CD8-positive, alpha-beta memory T cell (primary cell): ENCODE data around the gene PPIA. TPM values are rescaled to one million over a fixed set of nuclear protein-coding genes. Genes with fewer than 3 reads are reported as not detected.
A peak's percentile ranks its signal among the peaks of the same experiment; 100 is the strongest.

Source experiments
- CTCF ChIA-PET: fragments of 350-600 bp; sonication (Branson Sonifier 250); formaldehyde crosslinking; loops from one replicate; lab custom pipeline; 2021; ENCODE audit warnings: antibody characterized with exemption; lab: Charles Lee
- POLR2A ChIA-PET: fragments of 350-600 bp; sonication (Branson Sonifier 250); formaldehyde crosslinking; loops from one replicate; lab custom pipeline; 2021; ENCODE audit warnings: antibody characterized with exemption; lab: Charles Lee
- DNase-seq, 5 donors: peaks; one replicate each; pipeline versions ENCODE4 v3.0.0 to v3.0.0-alpha.2; 2020 to 2022; ENCODE audit warnings: mixed read lengths in 1 of 5
- H3K27ac ChIP-seq: one replicate; pipeline ENCODE4 v1.7.0; 2013; ENCODE audit warnings: low read depth, mild to moderate bottlenecking, low read length, moderate library complexity
- H3K27me3 ChIP-seq: 2 replicates; pipeline ENCODE4 v1.7.0; 2013; ENCODE audit warnings: low read length, mild to moderate bottlenecking; ENCODE audit not compliant: insufficient read depth, poor library complexity, severe bottlenecking
- H3K36me3 ChIP-seq: 2 replicates; pipeline ENCODE4 v1.7.0; 2013; ENCODE audit warnings: mild to moderate bottlenecking, low read length, moderate library complexity; ENCODE audit not compliant: insufficient read depth
- H3K4me1 ChIP-seq: 2 replicates; pipeline ENCODE4 v1.7.0; 2013; ENCODE audit warnings: mild to moderate bottlenecking, low read length, moderate library complexity; ENCODE audit not compliant: insufficient read depth
- H3K4me3 ChIP-seq: 2 replicates; pipeline ENCODE4 v1.7.0; 2013; ENCODE audit warnings: mild to moderate bottlenecking, low read length
- H3K9me3 ChIP-seq: 2 replicates; pipeline ENCODE4 v1.7.0; 2013; ENCODE audit warnings: mild to moderate bottlenecking, low read length
- H3K27ac Mint-ChIP-seq, 8 donors: one replicate each; pipeline ENCODE4 v1.8.0; 2020 to 2021; ENCODE audit warnings: mixed read lengths in 8 of 8, mild to moderate bottlenecking in 6 of 8, inconsistent platforms in 3 of 8, moderate library complexity in 3 of 8
- H3K27me3 Mint-ChIP-seq, 2 donors: one replicate each; pipeline ENCODE4 v1.8.0; 2020 to 2021; ENCODE audit warnings: mixed read lengths in 2 of 2, mild to moderate bottlenecking in 1 of 2, moderate library complexity in 1 of 2
- H3K36me3 Mint-ChIP-seq, 3 donors: one replicate each; pipeline ENCODE4 v1.8.0; 2020 to 2021; ENCODE audit warnings: mixed read lengths in 3 of 3, inconsistent platforms in 1 of 3, mild to moderate bottlenecking in 1 of 3
- H3K4me1 Mint-ChIP-seq, 3 donors: one replicate each; pipeline ENCODE4 v1.8.0; 2020 to 2021; ENCODE audit warnings: mixed read lengths in 3 of 3, inconsistent platforms in 1 of 3, mild to moderate bottlenecking in 1 of 3
- H3K4me3 Mint-ChIP-seq, 7 donors: one replicate each; pipeline ENCODE4 v1.8.0; 2020 to 2021; ENCODE audit warnings: mixed read lengths in 7 of 7, mild to moderate bottlenecking in 6 of 7, moderate library complexity in 4 of 7, inconsistent platforms in 2 of 7
- H3K9me3 Mint-ChIP-seq, 5 donors: one replicate each; pipeline ENCODE4 v1.8.0; 2020 to 2022; ENCODE audit warnings: mixed read lengths in 5 of 5, mild to moderate bottlenecking in 3 of 5, moderate library complexity in 2 of 5, inconsistent platforms in 1 of 5
- polyA plus RNA-seq: library from polyadenylated mRNA; unstranded; fragments of 300-500 nt; fragmentation: Illumina TruSeq; gene quantifications from one replicate; pipeline ENCODE4 v1.2.3, GENCODE V29; 2021
- total RNA-seq, 2 experiments: library from RNA; stranded (reverse); gene quantifications; one replicate each; pipeline ENCODE4 v1.2.3, GENCODE V29; 2021

The PPIA gene
- total RNA-seq (1,000 to 10,000 TPM; 3,369 to 3,448 TPM), polyA plus RNA-seq (3,693 TPM)

DNA sequence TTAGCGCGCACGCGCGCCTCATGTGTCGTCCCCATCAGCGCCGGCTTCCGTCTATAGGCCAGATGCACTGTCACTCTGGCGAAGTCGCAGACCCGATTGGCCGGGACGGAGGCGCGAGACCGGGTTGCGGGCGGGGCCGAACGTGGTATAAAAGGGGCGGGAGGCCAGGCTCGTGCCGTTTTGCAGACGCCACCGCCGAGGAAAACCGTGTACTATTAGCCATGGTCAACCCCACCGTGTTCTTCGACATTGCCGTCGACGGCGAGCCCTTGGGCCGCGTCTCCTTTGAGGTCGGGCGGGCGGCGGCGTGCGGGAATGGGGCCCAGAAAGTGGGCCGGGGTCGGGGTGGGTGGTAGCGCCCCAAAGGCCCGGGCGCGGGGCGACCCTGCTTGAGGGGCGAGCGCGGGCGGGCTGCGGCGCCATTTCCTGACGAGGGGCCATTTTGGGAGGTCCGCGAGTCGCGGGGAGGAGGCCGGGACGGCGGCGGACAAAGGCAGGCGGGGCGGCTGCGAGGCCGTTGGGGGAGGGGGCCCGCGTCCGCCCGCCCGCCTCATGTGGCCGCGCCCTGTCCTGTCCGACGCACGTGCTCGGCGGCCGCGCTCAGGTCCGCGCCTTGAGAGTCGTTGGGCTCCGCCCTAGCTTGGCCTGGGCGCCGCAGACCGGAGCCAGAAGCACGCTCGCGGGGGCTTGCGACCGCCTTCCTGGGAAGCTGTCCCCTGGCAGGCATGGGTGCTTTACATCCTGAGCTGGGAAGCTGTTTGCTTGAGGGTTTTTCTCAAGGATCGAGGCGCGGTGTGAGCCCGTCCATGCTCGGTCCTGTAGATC lies at the start of gene PPIA:
Gene PPIA (plus strand): TSS at position 178 of the 825 bp plus-strand sequence. CDS start 44 bp downstream, at position 222.
- no peaks in the 10 kb centered on the region for H3K9me3 Mint-ChIP-seq
- Histone ChIP-seq H3K4me3 (peak within 1 kb of the TSS; percentile 72), H3K4me1 (peaks cover 19% of the 10 kb centered on the region), H3K9me3 (no peaks in the 10 kb centered on the region), H3K27ac (peak within 1 kb of the TSS; percentile 98), H3K36me3 (peaks cover 25% of the 10 kb centered on the region), H3K27me3 (no peaks in the 10 kb centered on the region)
- H3K36me3 Mint-ChIP-seq, result peaks cover 8 to 46% (median 17%) of the 10 kb centered on the region in 3 donors
- H3K27ac Mint-ChIP-seq, result peak within 1 kb of the TSS; percentile 94 to 99 (median 98)
- peak; percentile 98 to 99 (median 98) for DNase-seq
- peaks cover 32 to 48% (median 39%) of the 10 kb centered on the region in 3 donors for H3K4me1 Mint-ChIP-seq
- peak within 1 kb of the TSS; percentile 90 to 99 (median 92) for H3K4me3 Mint-ChIP-seq
- POLR2A ChIA-PET, result interaction anchor here (0.7 to 2.7 kb wide), 7 partner anchors 14 to 215 kb away, joined by 3 to 32 read pairs (median 3); partner anchors contain the start of genes H2AZ2, OGDH and TMED4
- H3K27me3 Mint-ChIP-seq, result peaks cover 0 to 5% of the 10 kb centered on the region in 2 donors
- CTCF ChIA-PET, result interaction anchor here (0.7 to 1.1 kb wide), 2 partner anchors 51 to 190 kb away, joined by 3 to 5 read pairs; partner anchors contain the start of genes H2AZ2 and OGDH

DNA sequence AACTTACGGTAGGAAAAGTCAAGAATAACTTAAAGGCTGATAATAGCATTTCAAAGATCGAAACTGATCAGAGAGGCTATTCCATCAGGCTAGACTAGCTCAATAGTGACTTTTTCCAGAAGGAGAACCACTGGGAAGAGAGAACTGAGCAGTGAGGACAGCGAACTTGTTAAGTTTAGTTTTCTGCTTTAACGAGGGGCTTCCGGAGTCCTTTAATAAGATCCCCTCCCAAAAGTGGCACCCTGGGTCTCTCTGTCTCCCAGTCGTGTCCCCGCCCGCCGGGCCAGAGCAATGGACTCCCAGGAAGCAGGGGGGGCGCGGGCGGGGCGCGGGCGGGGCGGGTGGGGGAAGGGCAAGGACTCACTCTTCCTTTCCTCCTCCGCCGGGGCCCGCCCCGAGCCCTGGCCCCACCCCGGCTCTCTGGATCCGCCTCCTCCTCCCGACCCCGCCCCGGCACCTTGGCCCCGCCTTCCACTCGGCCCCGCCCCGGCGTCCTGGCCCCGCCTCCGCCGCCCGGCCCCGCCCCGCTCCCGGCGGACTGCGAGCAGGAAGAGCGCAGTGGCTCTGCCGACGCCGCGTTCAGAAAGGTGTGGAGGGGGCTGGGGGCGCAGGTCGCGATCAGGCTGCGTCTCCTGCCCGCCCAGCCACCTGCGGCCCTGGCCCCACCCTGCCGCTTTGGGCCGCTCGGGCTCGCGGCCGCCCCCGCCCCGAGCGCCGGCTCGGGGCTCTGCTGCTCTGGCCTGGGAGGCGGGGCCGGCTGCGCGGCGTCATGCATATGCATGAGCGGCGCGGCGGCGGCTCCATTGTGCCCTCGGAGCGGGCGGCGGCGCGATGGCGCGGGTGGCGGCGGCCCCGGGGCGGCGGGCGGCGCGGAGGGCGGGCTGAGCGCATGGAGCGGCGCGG lies 48.2 kb upstream of the PPIA start, which contains the start of gene ZMIZ2:
Gene ZMIZ2 (plus strand): TSS at position 803 of the 903 bp plus-strand sequence. CDS start 7,403 bp downstream, outside the sequence.
- CTCF ChIA-PET, result interaction anchor here (1.6 kb wide), 1 partner anchor 99 kb away, joined by 7 read pairs; the partner anchor contains the start of gene H2AZ2
- Histone ChIP-seq H3K27me3 (no peaks in the 10 kb centered on the region), H3K36me3 (no peaks in the 10 kb centered on the region), H3K9me3 (no peaks in the 10 kb centered on the region), H3K4me1 (peaks cover 38% of the 10 kb centered on the region), H3K27ac (peak within 1 kb of the TSS; percentile 76), H3K4me3 (peak within 1 kb of the TSS; percentile 54)
- peak; percentile 86 to 93 (median 90) for DNase-seq
- peak within 1 kb of the TSS; percentile 79 to 90 (median 87) for H3K4me3 Mint-ChIP-seq
- peak within 1 kb of the TSS; percentile 87 to 97 (median 94) for H3K27ac Mint-ChIP-seq
- peaks cover 31 to 48% (median 44%) of the 10 kb centered on the region in 3 donors for H3K4me1 Mint-ChIP-seq
- H3K9me3 Mint-ChIP-seq, result no peaks in the 10 kb centered on the region
- POLR2A ChIA-PET, result interaction anchor here (0.6 to 3.2 kb wide), 5 partner anchors 41 to 175 kb away, joined by 3 to 14 read pairs (median 3); partner anchors contain the start of genes OGDH and TMED4
- H3K36me3 Mint-ChIP-seq, result peaks cover 0 to 17% (median 0%) of the 10 kb centered on the region in 3 donors
- no peaks in the 10 kb centered on the region for H3K27me3 Mint-ChIP-seq

DNA sequence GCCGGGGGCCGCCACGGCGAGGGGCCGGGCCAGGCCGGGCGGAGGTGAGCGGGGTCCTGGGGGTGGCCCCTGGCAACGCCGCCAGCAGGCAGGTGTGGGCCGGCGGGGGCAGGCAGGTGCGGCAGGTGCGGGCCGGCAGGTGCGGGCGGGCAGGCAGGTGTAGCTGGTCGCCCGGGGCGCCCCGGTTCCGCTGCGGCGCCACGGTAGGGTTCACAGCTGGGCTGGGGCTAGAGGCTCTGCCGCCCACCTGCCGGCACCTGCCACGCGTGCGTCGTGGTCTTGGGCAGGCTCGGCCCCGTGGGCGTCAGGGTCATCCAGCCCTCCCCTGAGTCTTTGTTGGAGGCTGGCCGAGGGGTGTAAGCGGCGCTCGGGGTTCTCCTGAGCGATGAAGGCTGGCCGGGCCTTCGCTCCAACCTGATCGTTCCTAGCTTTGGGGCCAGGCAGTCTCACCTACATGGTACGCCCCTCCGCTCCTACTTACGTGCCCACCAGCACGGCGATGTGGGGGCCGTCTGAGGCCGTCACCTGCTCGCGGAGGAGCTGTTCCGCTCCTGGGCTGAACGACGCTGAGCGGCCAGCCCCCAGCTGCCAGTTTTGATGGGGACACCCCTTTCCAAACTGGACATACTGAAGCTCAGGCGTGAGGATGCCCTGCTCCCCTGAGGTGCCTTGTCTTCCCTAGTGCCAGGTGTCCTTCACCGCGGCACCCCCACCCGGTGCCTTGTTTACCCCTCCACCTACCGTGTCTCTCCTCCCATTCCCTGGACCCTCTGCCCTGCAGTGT lies 47.3 kb upstream of the PPIA start:
- POLR2A ChIA-PET, result interaction anchor here (0.6 to 3.2 kb wide), 6 partner anchors 20 to 250 kb away, joined by 3 to 14 read pairs (median 5); partner anchors contain the start of gene OGDH
- H3K36me3 Mint-ChIP-seq, result peaks cover 0 to 19% (median 0%) of the 10 kb centered on the region in 3 donors
- H3K27me3 Mint-ChIP-seq, result no peaks in the 10 kb centered on the region
- H3K36me3 ChIP-seq, result no peaks in the 10 kb centered on the region
- H3K4me3 Mint-ChIP-seq, result peak overlapping the region; percentile 79 to 90 (median 85)
- peaks cover 40% of the 10 kb centered on the region for H3K4me1 ChIP-seq
- H3K9me3 ChIP-seq, result no peaks in the 10 kb centered on the region
- H3K27ac Mint-ChIP-seq, result peak overlapping the region; percentile 71 to 97 (median 94)
- peak overlapping the region; percentile 43 for H3K27ac ChIP-seq
- no peaks in the 10 kb centered on the region for H3K27me3 ChIP-seq
- CTCF ChIA-PET, result interaction anchor here (1.1 to 2.6 kb wide), 6 partner anchors 17 to 225 kb away, joined by 3 to 12 read pairs (median 4); no protein-coding TSS in a partner anchor
- H3K4me3 ChIP-seq, result peak overlapping the region; percentile 45
- H3K9me3 Mint-ChIP-seq, result no peaks in the 10 kb centered on the region
- peaks cover 36 to 52% (median 51%) of the 10 kb centered on the region in 3 donors for H3K4me1 Mint-ChIP-seq
- no peak for DNase-seq

DNA sequence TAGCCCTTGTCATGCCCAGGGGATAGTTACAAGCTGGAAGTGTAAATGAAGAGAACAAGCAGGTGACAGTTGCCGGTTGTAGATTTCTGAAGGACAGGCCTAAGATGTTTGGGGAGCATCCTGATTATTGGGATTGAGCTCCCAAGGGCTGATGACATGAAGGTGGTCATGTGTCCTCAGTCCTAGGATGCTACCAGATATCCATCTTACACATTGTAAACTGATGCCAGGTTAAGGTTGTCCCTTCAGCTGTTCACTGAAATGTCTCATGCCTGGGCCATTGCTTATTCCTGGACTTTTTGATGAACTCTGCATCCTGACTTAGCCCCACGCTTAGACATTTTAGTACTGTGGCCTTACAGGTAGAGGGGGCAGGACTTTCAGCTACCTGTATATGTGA lies 46.5 kb upstream of the PPIA start:
- peaks cover 0 to 19% (median 0%) of the 10 kb centered on the region in 3 donors for H3K36me3 Mint-ChIP-seq
- no peaks in the 10 kb centered on the region for H3K27me3 ChIP-seq
- H3K4me3 ChIP-seq, result peak overlapping the region; percentile 45
- no peaks in the 10 kb centered on the region for H3K27me3 Mint-ChIP-seq
- peak overlapping the region; percentile 79 to 90 (median 85) for H3K4me3 Mint-ChIP-seq
- peaks cover 40 to 60% (median 51%) of the 10 kb centered on the region in 3 donors for H3K4me1 Mint-ChIP-seq
- no peak overlapping the region for H3K27ac ChIP-seq
- H3K36me3 ChIP-seq, result no peaks in the 10 kb centered on the region
- H3K9me3 Mint-ChIP-seq, result no peaks in the 10 kb centered on the region
- POLR2A ChIA-PET, result interaction anchor here (0.6 to 3.2 kb wide), 4 partner anchors 116 to 249 kb away, joined by 3 to 14 read pairs (median 5); partner anchors contain the start of gene OGDH
- peak overlapping the region; percentile 71 to 97 (median 94) for H3K27ac Mint-ChIP-seq
- H3K9me3 ChIP-seq, result no peaks in the 10 kb centered on the region
- CTCF ChIA-PET, result interaction anchor here (1.1 to 2.6 kb wide), 8 partner anchors 17 to 224 kb away, joined by 3 to 12 read pairs (median 4); no protein-coding TSS in a partner anchor
- DNase-seq, result no peak
- H3K4me1 ChIP-seq, result peaks cover 49% of the 10 kb centered on the region

DNA sequence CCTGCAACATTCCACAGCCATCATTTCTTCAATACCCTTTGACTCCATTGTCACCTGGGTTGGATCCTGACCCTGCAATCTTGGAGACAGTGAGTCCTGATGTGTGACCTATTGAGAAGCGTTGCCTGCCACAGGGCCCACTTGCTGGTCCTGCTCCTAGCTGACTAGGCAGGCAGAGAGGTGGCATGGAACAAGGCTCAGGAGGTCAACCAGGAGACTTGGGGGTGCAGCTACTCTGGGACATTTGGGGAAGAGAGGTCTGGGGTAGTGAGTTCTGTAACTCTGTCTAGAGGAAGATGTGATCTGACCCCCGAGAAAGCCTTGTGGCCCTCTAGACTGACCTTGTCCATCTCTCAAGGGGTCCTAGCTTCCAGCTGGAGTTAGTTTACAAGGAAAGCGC lies 46.1 kb upstream of the PPIA start:
- peaks cover 0 to 19% (median 0%) of the 10 kb centered on the region in 3 donors for H3K36me3 Mint-ChIP-seq
- H3K4me3 ChIP-seq, result no peak overlapping the region
- POLR2A ChIA-PET, result interaction anchor here (1.6 to 3.2 kb wide), 2 partner anchors 117 to 144 kb away, joined by 5 to 14 read pairs; partner anchors contain the start of gene OGDH
- no peak for DNase-seq
- peaks cover 43 to 65% (median 51%) of the 10 kb centered on the region in 3 donors for H3K4me1 Mint-ChIP-seq
- H3K9me3 ChIP-seq, result no peaks in the 10 kb centered on the region
- H3K36me3 ChIP-seq, result no peaks in the 10 kb centered on the region
- CTCF ChIA-PET, result interaction anchor here (0.7 to 2.6 kb wide), 7 partner anchors 16 to 162 kb away, joined by 3 to 12 read pairs (median 4); no protein-coding TSS in a partner anchor
- no peak overlapping the region for H3K27ac ChIP-seq
- H3K4me1 ChIP-seq, result peaks cover 51% of the 10 kb centered on the region
- no peaks in the 10 kb centered on the region for H3K27me3 ChIP-seq
- H3K27me3 Mint-ChIP-seq, result no peaks in the 10 kb centered on the region
- peak overlapping the region; percentile 71 to 97 (median 94) for H3K27ac Mint-ChIP-seq
- no peaks in the 10 kb centered on the region for H3K9me3 Mint-ChIP-seq
- peak overlapping the region; percentile 79 to 90 (median 85) for H3K4me3 Mint-ChIP-seq

DNA sequence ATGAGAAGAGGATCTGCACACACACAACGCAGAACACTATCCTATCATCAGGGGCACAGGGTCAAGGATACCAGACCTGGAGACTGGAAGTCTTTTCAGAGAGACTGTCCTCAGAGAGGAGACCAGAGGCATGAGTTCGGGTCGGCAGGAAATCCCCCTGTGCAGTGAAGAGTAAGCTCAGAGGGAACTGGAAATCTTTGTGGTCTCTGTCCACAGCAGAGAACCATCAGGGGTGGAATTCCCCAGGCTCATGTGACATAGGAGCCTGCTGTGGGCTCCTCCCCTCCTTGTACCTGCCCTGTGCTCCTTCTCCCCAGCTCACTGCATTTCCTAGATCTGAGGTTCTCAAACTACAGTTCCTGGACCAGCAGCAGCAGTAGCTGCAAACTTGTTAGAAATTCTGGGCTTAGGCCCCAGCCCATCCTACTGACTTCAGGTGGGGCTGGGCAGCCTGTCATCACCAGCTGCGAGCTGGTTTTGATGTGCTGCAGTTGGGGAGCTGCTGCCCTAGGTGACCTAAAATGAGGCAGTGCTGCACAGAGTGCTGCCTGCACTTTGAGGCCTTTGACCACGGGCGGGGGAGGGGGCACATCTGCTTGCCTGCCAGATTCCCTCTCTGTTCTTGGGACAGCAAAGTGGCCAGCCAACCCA lies 45.4 kb upstream of the PPIA start:
- Histone ChIP-seq H3K9me3 (no peaks in the 10 kb centered on the region), H3K27ac (no peak overlapping the region), H3K27me3 (no peaks in the 10 kb centered on the region), H3K4me3 (no peak overlapping the region), H3K4me1 (peaks cover 57% of the 10 kb centered on the region), H3K36me3 (no peaks in the 10 kb centered on the region)
- Mint-ChIP-seq H3K9me3 (no peaks in the 10 kb centered on the region), H3K36me3 (peaks cover 0 to 20% (median 0%) of the 10 kb centered on the region in 3 donors), H3K27me3 (no peaks in the 10 kb centered on the region), H3K4me1 (peaks cover 43 to 71% (median 51%) of the 10 kb centered on the region in 3 donors), H3K27ac (peak overlapping the region; percentile 71 to 96 (median 94)), H3K4me3 (peak overlapping the region; percentile 78 to 87 (median 82))
- peak; percentile 29 to 72 (median 43) for DNase-seq
- POLR2A ChIA-PET, result interaction anchor here (3.2 kb wide), 1 partner anchor 145 kb away, joined by 14 read pairs; the partner anchor contains the start of gene OGDH
- CTCF ChIA-PET, result interaction anchor here (0.7 to 2.6 kb wide), 5 partner anchors 17 to 163 kb away, joined by 3 to 12 read pairs (median 4); no protein-coding TSS in a partner anchor
